GM18873 (cell line): ENCODE results near the gene TCF4.

Source experiments
- ATAC-seq: cut with Tn5 transposase; IDR thresholded peaks from one replicate; pipeline ENCODE4 v1.9.1; 2021; ENCODE audit warnings: mild to moderate bottlenecking, moderate library complexity, moderate number of reproducible peaks; ENCODE audit not compliant: unreplicated experiment, low FRiP score

The TCF4 gene

DNA sequence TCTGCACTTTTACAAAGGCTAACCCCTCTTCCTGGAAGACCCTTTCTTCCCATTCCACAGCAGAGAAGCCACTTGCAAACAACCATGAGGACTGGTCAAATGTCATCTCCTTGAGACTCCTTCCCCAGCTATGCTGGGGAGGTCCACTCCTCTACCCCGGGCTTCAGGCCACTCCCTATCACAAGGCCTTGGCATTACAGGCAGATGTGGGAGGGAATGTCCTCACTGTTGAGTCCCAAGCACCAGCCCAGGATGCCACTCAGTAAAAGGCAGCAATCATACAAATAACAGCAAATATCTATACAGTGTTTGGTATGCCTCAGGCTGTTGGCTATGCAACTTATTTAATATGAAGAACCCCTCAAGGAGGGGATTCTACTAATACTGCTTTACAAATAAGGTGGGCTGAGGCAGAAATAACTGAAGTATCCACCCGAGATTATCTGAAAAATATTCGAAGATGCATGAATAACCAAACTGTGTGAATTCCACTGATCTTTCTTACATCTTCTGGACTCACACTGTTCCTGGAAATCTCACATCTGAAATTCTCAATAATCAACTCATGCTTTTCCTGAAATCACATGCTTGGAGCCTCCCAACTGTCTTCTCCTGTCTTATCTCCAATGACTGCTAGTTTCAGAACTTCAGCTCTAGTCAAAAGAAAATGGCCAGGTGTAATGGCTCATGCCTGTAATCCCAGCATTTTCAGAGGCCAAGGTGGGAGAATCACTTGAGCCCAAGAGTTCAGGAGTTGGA is 226.3 kb downstream of the TCF4 start:
- ATAC-seq, result no peak

DNA sequence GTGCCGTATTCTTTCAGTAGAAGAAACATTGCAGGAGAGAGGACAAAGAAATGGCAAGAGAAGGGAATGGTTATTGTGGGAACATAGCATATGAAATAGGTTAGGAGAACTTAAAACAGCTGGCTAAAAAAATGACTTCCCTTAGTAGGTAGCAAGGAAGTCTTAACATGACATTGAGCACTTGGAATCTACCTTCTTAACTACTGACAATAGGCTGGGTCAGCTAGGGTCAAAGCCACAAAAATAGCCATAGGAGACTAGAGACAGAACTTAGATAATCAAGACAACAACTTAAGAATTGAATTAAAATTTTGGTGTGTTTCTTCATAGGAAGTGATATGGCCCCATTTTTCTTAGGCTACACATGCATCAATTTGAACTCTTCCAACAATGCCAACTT is 227.9 kb downstream of the TCF4 start:
- ATAC-seq, result no peak

DNA sequence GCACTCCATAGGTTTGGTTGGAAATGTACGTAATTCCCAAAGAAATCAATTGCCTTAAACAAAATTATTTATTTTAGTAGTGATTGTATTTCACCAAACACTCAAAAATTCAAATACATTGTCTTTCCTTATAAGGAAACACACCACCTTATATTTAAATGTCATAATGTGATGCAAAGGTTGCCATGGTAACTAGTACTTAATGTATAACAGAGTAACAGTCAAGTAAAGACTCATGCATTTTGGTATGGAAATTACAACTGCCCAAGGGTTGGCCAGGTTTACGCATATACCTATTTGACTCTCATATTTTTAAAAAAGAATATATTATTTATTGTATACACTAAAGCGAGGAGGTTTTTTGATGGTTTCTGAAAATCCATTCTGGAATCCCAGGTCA is 231.2 kb downstream of the TCF4 start:
- no peak for ATAC-seq

DNA sequence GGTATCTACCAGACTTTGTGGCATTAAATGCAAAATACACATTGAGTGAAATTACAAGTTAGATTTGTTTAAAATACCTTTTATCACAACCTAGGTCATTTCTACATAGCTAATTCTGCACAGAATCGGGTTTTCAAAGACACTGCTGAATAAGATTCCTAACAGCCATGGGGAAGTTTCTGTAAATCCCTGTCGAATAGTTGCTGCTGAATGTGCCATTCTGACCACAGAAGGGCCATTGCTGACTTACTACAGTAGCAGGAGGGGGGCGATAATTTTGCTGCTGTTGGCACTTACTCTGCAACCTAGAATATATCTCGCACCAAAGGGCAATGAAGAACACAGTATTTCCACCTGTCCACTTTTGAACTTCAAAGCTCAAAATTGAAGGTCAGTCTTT is 232.8 kb downstream of the TCF4 start:
- ATAC-seq, result no peak

DNA sequence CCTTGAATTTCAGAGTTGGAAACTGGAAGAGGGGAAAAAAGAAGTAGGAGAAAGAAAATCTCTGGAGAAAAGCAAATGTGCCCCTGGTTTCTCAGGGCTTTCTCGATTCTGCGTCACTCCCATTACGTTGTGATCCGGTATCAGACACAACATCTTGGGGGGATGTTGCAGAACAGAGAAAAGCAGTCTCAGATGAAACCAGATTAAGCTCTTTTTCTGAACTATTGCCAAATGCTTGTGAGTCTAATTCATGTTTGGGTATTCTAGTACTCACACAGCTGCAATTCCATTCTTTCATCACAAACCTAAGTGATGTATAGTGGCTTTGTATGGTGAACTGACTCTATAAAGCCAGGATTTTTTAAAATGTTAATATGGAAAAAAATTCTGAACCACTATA is 233.2 kb downstream of the TCF4 start:
- ATAC-seq, result no peak

DNA sequence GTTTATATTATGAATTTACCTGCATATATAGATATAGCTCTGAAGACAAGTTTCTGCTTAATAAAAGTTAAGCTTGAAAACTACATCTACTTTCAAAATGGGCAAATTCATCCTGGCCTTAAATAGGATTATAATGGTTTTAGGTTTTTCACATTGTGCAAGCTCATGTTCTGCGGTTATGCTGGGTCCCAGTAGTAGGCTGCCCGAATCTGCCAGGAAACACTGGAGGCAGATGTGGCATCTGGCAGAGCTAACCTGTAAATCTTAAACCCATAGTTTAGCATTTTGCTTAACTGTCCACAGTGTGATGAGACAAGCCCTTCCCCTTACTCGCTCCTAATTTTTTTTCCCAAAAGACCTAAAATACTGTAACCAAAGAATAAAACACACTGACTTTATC is 234.2 kb downstream of the TCF4 start:
- no peak for ATAC-seq

DNA sequence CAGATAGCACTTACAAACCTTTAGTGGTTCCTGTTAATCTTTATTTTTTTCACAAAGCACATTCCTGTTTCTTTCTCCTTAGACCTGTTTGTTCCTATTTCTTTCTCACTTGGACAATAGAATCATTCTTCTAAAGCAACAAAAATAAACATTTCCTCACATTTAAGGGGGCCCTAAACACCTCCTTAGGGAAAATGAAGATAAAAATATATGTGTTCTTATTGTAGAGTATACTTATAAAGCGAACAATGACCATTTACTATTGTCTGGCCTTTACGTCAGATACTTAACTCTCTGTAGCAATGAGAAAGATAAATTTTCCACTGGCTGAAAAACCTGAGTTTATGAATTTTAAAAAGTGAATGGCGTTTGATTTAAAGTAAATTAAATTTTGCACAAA is 234.6 kb downstream of the TCF4 start:
- no peak for ATAC-seq

DNA sequence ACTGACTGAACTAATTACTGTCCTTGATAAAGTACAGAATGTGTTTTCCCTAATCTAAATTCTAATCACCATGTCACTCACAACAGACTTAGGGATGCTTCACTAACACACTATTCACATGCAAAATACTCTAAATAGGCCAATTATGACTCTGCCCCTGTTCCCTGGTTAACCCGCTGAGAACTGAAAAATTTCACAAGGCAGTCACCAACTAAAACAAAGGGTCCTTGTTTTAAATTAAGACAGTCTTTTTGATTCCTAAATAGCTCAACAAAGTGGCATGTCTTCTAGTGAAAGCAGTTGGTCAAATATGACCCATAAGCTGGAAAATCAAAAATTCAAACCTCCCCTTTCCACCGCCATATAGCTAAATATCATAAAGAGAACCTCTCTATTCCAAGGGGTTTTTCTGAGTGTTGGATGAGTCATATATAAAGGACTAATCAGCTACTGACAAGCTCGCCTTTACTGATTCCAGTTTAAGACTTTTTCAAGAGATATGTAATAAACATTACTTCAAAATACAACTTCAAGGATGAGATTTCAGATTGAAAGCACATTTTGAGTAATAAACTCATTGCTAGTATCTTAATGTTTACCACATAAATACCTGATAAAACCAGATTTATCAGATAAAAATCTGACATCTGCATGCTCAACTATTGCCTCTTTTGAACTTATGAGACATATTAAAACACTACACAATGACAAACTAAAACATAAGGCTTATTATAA is 235.8 kb downstream of the TCF4 start:
- no peak for ATAC-seq

DNA sequence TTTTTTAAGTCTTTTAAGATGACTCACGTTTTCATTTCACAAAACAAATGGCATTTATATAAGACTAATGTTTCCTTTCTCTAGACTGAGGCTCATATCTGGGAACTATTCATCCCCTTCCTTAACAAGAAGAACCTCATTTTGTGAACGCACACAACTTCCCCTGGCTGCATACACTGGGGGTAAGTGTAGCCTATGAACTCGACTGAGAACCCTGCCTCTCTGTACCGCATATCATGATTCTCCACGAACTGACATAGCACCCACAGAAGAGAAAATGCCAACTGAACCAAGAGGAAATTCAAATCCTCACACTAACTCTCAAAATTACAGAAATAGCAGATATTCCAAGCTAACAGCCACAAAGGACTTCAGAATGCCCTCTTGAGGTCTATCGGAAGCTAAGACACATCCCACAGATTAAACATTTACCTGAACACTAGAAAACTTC is 236.7 kb downstream of the TCF4 start:
- no peak for ATAC-seq

DNA sequence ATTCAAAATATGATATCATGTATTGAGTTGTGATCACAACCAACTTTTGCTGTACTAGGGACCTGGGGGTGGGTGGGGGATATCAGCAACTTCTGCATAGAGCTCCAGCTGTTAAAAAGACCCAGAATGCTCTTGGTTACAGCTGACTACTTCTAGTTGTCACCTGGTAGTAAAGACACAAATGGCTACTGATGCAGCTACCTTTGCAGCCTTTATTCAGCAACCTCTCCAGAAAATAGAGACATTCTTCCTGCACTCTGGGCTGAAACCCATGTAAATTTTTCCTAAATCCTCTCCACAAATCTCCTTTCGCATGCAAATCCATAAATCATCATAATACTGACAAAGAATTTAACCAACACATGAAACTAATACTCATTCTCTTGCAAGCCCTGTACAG is 238.3 kb downstream of the TCF4 start:
- ATAC-seq, result no peak

DNA sequence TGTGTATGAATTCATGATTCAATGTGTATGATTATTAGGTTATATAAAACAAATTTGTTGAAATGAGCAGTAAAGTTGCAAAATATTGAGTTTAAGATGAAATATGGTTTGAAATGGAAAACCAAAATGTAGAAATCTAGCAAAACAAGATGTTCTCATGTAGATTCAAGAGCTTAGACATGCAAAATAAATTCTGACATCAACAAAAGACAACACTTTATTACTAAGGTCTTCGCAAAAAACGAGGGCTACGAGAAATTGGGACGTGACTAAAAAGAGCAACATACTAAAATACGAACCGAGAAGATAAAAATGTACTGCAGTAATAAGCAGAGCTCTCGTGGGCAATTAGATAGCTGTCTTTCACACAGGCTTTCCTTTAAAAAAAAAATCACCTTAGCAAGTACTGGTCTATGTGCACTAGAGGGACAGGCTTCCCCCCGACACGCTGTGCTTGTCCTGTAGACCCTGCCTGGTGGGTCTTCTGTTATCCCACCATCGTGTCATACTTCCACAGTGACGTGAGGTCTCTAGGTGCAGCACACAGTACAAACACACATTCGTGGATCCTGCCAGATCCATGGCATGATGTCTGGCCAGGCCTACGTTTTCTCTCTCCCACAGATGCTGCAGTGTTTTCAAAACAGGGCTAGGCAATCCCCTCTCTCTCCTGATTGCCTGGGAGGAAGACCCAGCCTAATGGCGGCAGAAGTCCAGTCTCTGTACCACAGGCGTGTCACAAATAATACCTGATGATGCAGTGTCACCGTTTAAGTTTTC is 240.8 kb downstream of the TCF4 start:
- no peak for ATAC-seq

DNA sequence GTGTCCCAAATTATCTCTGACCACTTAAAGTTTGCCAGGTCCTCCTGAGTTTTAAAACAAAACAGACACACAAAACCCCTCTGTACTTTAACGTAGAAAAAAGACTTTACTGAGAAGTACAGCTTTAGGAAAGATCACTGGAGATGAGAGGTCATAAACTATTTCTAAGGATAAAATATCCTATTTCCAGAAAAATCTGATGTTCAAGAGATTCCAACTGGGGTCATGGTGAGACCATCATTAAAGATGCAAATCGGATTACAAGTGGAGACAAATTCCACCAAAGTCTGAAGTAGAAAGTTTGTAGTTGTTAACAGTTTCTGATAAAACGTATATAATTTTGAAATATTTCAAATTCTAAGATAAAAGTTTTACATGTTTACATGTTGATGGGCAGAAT is 241.6 kb downstream of the TCF4 start:
- ATAC-seq, result no peak

DNA sequence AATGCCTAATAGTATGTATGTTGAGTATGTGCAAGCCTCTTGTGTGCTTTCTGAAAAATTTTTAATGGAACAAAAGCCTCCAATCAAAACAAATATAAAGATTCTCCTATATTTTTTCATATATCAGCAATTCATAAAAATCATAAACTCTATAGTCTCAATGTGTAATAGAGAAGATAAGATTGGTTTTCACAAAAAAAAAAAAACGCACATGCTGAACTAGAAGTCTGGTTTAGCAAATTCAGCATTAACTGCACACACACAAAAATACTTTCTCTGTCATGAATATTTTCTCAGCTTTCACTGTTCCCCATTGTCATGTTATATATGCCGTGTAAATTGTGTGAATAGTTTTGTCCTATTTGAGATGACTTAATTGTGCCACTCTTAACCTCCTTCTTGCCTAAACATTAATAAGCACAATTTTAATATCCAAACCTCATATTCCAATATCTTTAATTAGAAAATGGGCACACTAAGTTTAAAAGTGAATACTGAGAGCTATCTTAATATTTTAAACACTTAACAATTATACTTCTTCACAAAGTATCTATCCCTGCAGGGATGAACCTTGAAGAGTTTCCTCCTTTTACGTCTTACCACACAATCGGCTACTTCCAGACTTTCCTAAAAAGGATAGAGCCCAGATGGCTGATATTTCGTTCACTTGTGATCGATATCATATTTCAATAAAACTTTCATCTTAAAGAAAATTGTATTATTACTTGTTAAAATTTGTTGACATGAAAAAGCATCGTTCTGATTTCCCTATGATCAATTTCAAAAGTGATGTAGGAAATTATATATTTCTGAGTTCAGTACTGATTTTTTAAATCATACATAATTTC is 242.7 kb downstream of the TCF4 start:
- ATAC-seq, result no peak

DNA sequence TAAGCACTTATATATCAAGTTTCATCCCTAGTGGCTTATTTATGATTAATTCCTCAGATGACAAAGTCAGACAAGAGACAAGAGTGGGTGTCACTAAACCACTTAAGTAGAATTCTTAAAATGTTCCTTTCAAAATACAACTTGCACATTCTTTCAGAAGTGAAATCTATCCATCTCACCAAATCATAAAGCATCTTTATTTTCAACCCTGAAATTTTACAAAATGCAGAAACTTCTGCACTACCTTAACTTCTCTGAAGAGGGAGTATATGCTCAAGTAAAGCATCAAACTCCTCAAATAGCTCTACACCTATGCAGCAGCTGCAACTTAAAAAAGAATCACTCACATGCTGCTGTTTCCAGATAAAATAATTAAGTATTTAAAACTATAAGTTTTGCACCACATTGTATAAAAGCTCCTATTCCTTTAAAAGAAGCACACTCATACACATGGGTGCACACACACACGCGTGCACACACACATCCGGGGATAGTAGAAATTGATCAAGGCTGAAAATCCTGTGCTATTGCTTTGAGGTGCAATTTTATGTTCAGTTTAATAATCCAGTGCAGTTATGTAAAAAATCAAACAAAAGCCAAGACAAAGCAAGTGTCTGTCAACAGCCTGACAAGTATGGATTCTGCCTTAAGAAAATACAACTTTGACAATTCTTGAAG is 244.5 kb downstream of the TCF4 start:
- no peak for ATAC-seq

DNA sequence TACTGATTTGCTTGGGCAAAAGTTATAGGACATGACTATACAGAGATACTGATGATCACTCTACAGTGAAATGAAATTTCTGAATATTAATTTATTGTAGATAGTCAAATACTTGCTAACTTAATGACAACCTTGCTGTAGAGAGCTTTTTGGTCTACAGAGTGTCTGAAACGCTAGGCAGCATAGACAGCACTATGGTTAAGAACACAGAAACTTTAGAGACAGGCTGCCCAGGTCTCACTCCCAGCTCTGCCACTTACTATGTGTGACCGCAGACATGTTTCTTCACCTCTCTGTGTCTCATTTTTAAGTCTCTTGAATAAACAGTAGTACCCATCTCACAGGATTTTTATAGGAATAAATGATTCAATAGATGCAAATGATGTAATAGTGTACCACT is 247.0 kb downstream of the TCF4 start:
- ATAC-seq, result no peak

DNA sequence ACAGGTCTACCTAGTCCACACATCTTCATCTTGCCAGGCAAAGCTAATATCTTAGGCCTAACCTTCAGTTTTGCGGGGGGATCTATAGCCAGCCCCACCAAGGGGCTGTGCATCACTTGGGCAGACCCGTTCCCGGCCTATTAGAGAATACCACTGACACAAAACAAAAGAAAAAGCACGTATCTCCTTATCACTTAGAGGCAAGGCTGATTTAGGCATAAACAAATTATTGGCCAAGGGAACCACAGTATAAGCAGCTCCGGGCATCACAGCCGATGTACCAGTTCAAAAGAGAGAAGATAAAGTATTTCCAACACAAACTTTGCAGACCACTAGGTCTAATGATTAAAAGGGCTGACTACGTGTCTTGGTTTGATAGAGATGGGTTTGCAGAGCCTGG is 248.0 kb downstream of the TCF4 start:
- ATAC-seq, result no peak

DNA sequence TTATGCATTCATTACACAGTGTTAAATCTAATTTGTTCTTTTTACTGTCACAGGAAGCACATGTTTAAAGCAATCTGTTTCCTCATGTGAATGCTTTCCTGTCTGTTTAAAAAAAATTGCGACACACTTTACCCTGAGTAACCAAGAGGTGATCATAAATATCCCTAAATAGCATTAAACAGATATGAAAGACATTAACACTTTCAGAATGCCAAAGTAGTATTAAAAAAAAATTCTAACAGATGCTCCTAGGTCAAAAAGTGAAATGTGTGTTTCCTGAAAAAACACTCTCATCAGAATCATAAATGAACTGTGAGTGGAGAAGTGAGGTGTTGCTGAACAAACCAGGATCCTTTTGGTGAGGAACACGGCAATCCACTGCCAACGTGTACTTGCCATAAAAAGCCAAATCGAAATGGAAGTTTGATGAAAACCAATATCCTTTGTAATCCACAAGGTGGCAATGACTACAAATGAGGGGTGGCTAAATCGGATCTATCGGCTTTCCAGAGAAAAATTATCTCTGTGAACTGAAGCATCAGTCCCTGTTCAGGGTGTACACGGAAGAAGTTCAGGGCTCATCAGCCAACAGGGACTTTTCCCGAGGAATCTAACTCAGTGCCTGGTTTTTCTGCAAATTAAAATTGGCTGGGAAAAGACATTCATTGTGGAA is 248.9 kb downstream of the TCF4 start:
- no peak for ATAC-seq

DNA sequence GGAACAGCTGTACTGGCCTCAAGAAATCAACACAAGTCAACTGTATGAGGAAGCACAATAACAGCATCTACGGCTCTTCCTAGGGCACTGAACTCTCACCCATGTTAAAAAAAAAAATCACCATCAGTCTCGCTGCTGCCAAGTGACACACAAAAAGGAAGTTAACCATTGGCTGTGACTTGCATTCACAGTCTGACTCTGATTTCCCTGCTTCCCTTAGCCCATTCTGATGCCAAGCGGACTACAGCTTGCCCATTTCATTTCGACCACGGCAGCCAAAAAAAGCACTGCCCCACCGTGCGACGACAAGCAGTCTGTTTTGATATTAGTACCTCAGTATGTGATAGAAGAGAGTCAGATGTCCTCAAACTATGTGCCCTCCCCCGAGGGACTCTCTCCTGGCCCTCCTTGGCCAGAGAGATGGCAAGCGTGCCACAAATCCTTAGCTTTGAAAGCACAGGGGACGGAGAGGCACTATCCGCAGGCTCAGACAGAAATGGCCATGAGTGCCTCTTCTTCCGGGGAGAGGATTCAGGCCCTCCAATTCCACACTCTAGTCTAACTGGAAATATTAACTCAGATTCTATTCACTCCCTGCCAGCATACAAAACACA is 250.0 kb downstream of the TCF4 start:
- no peak for ATAC-seq

DNA sequence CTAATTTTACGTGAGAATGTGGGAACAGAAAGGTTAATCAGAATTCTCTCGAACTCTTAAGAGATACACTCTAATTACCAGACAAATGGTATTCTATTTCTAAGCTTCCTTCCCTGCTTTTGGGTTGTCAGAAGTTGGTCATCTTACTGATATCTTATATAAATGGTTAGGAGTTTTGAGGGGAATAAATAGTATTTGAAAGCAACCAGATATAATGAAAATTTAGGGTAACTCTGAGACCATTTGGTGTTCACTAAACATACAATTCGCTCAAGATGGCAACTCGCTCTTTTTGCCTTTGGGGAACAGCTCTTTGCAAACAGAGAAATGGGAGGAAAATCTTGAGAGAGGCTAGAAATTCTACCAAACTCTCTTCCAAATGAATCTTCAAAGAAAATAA is 250.9 kb downstream of the TCF4 start:
- ATAC-seq, result no peak
